HG03159 (cell line): Measurements from ENCODE around the gene COL6A3.

Experiments used
- ATAC-seq: cut with Tn5 transposase; IDR thresholded peaks from one replicate; pipeline ENCODE4 v1.9.1; 2021; ENCODE audit warnings: mild to moderate bottlenecking, moderate library complexity; ENCODE audit not compliant: unreplicated experiment

COL6A3 gene

DNA sequence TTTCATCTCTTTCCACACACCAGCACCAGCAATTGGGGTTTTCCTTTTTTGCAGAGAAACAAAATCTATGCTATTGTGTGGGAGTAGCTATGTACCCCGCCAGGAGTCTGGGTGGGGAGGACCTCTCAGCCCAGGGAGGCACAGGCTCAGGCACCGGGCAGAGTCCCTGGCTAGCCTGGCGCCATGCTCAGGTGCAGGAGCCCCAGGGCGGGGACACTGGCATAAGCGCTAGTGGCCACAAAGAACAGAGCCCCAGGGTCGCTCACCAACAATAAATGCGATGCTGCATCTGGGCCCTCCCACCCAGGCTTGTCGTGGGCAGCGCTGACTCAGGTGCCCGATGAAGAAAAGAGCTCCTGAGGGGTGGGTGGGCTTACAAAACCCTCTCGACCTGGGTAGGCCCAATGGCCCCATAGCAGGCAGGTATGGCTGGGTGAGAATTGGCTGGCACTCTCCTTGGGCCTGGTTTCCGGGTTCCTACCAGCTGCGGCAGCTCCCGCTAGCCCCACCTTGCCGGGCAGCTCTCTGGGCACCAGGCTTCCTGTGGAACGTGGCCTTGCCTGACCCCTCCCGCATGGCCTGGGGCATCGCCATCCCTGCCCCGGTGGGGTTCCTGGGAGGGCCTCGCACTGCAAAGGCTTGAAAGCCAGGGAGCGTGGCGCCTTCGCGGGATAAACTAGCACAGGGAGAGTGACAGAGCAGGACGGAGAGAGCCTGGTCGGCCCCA lies 31.8 kb upstream of the COL6A3 start:
- no peak for ATAC-seq

DNA sequence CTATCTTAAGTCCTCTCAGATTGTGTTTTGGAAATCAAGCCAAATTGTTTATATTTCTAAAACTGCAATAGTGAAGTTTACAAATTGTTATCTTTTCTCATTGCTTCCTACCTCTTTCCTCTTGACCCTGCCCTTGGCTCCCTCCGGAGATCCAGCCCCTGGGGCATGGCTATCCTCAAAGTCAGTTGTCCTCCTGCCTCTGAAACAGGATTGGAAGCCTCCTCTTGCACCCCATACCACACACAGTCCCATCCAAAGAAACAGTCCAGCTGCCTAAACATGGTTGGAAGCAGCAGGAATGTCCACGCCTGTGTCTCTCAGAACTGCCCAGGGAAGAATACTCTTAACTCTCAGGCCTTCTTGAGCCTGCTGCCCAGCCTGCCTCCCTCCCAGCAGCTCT lies 30.1 kb upstream of the COL6A3 start:
- no peak for ATAC-seq

DNA sequence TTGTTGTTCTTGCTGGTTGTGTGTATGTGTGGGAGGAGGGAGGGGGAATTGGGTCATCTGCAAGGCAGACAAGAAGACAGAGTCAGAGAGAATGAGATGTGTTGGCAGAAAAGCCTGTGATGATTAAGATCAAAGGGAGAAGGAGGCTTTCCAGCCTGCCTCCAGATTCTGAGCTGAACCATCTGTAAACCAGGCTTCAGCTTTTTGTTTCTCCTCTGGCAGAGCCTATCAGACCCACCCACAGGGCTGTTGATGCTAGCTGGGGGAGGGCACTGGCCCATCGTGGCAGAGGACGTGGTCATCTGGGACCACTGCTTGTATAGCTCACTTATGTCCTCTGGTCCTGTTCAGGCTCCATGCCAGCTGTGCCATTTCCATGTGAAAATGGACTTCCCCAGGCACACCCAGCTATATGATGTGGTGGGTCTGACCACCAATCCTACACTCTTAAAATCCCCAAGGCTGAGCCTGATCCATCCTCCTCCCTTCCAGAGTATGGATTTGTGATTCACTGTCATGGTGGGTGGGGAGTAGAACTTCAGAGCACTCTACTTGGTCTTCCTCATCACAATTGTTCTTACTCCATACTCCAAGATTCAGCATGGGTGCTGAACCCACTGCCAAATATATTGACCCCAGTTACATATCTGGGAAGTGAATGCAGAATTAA lies 27.8 kb upstream of the COL6A3 start:
- ATAC-seq, result no peak

DNA sequence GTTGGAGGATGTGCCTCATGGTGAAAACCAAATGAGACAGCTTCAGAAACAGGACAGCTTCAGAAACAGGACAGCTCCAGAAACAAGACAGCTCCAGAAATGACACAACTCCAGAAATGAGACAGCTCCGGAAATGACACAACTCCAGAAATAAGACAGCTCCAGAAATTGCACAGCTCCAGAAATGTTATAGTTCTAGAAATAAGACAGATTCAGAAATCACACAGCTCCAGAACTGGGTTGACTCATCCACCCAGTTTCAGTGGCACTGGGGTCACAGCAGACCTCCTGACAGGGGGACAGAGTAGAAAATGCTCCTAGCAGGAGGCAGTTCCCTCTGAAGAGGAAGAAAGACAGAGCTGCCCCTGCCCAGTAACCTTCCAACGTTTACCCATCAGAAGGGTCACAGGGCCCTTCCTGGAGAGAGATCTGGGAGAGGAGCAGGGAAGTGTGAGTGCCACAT lies 26.9 kb upstream of the COL6A3 start:
- ATAC-seq, result no peak

DNA sequence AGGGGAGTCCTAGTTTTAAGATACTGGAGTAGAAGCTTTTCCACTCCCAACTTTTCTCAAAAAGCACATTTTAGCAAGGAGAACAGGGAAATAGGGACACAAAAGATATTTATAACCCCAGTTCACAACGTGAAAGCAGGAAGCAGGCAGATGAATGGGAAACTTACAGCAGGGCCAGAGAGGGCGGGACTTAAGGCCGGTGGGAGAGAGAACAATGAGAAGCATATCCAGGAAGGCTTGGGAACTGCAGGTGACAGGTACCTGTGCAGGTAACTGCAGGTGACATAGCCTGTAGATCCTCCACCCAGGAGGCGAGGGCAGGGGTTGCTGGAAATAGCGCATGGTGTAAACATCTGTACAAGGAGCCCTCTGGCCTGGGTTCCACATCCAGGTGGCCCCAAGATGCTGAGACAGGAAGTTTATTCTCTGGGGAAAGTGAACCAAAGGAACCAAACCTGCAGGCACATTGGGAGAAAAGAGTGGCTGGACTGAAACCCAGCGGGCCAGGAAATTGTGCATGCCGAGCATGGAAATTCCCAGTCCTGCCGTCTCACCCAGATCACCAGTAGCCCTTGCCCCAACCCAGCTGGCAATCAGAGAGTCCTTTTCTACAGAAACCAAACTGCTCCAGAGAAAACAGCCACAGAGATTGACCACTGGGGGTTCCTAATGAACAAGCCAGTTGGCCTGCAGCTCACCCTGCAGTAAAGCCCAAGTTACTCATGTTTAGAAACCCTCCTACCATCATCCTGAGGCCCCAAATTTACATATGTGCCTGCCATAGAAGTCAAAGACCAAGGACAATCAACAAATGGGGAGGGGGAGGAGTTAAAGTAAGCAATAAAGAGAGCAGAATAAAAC lies 24.3 kb upstream of the COL6A3 start:
- ATAC-seq, result no peak

DNA sequence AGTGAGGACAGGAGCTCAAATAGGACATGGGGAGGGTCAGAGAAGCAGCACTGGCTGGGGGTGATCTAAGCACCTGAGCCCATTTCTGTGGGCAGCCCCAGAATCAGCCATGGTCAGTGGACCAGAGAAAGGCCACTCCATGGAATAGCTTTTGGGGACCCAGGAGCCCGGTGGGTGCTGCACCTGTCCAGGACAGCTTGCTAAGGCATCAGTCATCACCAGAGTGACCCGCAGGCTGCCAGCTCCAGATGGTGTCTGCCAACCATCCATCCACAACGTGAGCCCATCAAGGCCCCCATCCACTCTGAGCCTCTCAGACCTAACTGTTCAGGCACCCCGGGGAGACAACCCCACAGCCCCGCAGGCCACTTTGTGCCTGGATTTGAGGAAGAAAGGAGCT lies 23.6 kb upstream of the COL6A3 start:
- no peak for ATAC-seq

DNA sequence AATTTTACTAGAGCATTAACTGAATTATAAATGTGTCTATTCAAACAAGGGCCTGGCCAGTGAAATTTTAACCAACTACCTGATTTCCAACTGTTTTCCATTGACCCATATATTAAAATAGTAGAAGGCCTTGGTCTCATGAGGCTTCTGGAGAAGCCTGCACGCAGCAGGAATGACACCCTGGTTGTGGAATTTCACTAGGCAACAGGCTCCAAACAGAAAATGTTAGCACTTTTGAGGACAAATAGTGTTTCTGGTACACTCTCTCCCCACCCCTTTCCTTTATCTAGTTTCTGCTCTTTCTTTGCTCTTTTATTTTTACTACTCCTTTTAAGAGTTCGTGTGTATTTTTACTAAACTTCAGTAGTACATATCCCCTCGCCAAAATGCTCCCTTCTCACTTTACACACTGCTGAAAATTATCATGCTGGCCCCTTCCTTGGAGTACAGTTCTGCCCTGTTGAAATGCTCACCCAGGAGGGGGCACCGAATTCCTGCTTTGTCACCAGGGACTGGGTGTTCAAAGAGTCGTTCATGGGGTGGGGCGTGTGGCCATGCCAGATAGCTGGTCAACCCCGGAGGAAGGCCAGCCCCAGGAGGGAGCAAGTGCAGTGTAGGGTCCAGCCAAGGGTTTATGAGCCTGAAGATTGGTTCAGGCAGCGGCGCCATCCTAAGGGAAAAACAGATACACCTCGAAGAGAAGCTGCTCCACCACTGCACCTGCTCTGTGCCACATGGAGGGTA lies 22.1 kb upstream of the COL6A3 start:
- ATAC-seq, result no peak

DNA sequence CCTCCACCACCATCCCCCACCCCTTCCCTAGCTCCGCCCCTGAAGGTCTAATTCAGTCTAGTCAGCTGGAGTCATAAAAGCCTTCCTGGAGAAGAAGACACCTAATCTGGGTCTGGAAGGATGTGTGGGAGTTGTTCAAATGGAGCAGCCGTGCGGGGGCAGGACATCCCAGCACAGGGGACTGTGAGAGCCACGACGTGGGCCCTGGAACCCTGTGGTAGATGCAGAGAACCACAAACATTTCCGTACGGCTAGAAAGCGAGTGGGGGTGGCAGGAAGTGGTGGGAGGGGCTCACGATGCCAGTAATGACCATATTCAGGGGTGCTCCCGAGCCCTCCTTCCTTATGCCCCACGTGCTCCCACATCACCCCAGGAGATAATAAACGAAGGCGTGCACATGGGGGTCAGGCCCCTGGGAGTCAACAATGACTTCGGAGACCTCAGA lies 20.9 kb upstream of the COL6A3 start:
- ATAC-seq, result no peak

DNA sequence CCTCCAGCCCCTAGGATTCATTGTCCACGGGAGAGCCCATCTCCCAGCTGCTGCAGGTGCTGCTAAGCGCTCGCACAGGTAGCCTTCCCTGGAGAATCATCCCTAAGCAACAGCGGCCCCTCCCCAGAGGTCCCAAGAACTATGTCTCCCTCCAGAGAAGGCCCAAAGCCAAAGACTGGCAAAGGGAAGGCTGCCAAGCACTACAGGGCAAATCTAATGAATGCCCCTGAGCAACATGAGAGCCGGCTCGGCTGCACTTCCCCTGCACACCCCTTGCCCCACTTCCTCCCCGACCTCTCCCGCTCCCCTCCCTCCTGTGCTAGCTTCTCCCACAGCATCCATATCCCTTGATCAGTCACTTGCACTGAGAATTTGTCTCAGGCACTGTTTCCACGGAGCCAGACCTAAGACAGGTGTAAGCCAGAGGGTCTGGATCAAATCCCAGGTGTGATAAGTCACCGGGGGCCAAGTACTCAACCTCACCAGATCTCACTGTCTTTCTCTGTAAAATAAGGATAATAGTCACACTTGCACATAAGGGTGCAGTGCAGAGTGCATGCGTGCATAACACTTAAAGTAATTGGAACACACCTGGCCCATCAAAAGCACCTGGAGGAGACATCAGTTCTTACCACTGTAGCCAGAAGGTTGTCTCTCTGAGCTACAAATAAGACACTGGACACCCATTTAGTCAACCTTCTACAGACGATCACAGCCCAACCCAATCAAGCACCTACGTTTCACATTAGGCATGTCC lies 20.1 kb upstream of the COL6A3 start:
- ATAC-seq, result no peak

DNA sequence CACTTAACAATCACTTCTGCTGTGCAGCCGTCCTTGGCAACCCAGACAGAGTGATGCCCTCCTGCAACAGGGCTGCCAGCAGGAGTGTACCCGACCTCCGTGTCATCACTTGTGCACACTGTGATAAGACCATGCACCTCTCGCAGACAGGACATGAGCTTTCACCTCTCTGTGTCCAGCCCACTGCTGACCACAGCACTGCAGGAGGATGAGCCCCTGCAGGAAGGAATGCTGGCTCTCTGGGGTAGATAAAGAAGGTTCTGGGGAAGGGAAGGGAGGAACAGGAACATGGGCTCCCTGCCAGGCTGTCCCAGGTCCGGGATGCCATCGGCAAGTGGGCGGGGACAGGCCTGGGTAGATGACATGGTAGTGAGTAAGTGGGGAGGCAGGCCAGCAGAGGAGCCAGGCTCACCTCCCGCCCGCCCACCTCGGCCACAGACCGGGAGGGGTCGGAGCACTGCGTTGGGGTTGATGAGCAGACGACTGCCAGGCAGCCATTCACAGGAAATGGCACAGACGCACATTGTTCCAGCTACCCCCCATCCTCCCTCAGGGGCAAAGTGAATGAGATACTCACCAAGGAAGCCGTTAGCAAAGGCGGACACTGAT lies 18.6 kb upstream of the COL6A3 start:
- ATAC-seq, result no peak

DNA sequence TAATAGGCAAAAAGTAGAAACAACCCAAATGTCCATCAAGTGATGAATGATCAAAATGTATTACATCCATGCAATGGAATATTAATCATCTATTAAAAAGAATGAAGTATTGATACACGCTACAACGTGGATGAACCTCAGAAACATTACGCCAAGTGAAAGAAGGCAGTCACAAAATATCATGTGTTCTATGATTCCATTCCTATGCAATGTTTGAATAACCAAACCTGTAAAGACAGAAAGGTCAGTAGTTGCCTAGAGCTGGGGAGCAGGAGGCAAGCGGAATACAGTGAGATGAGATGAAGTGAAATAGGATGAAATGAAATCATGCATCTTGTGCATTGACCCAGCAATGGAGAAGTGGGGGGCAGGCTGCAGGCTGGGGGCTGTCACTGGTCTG lies 17.9 kb upstream of the COL6A3 start:
- no peak for ATAC-seq

DNA sequence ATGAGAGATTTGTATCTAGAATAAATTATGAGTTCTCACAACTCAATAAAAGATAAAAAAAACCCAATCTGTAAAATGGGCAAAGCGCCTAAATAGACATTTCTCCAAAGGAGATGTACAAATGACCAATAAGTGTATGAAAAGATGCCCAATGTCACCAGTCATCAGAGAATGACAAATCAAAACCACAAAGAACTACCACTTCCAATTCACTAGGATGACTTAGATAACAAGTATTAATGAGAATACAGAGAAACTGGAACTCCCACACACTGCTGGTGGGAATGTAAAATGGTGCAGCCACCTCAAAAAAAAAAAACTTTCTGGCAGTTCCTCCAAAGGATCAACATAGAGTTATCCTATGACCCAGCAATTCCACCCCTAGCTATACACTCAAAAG lies 17.4 kb upstream of the COL6A3 start:
- ATAC-seq, result no peak

DNA sequence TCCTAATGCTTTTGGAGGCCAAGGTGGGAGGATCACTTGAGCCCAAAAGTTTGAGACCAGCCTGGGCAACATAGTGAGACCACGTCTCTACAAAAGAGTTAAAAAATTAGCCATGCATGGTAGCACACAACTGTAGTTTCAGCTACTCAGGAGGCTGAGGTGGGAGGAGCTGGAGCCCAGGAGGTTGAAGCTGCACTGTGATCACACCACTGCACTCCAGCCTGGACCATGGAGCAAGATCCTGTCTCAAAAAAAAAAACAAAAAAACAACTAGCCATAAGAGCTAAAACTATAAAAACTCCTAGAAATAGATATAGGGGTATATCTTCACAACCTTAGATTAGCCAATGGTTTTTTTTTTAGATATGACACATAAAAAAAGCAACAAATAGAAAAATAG lies 16.9 kb upstream of the COL6A3 start:
- no peak for ATAC-seq

DNA sequence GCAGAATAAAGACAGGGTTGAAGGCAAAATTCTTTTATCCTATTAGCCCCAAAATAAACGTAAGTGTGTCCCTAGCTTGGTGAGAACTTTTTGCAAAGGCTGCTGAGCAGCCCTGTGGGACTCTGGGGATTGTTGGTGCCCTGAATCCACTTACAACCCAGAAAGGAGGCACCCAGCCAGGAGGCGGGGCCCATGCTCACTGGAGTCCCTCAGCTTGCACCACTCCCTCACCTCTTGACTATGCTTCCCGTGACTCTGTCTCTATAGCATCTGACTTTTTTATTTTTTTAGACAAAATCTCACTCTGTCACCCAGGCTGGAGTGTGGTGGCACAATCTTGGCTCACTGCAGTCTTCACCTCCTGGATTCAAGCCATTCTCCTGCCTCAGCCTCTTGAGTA lies 15.8 kb upstream of the COL6A3 start:
- no peak for ATAC-seq

DNA sequence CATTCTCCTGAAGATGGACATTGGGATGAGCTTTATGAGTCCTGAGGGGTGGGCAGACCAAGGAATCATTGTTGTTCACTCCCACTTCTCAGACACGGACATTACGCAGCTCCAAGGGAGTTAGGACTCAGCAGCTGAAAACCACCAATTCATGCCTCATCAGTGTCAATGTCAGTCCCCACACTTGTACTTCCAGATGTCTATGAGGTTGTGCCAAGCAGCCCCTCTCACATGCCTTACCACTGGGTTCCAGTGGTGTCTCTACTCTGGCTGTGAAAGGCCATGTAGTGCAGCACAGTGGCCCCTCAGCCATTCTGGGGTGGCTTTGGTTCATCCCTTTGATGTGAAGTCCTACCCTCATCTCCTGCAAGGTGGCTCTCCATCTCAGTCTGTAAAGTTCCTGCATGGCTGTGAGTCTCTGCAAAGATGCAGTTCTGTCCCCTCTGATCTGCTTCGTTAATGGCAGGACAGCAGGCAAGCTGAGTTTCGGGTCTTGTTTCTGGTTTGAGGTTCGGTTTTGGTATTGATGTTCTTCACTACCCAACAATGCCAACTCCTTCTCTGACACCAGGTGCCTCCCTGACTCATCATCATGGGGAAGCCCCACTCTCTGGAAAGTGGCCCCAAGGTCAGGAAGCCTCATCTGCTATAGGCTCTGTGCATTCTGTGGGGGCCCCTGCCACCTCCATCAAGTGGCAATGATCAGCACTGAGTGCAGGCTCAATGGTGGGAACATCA lies 14.0 kb upstream of the COL6A3 start:
- no peak for ATAC-seq

DNA sequence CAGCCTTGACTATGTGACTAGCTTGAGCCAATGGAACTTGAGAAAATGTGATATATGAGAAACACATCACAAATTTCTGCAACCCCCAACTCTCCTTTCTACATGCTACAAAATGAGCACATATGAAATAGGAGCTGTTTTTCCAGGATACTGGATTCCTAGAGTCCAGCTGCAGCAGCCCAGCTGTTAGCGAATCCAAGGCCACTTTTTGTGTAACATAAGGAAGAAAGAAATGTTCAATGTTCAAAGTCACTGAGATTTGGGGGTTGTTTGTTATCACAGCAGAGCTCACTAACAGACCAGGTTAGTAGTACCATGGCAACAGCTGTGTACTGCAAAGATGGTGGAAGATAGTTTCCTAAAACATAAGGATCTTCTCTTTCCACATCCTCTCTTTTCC lies 12.6 kb upstream of the COL6A3 start:
- ATAC-seq, result no peak

DNA sequence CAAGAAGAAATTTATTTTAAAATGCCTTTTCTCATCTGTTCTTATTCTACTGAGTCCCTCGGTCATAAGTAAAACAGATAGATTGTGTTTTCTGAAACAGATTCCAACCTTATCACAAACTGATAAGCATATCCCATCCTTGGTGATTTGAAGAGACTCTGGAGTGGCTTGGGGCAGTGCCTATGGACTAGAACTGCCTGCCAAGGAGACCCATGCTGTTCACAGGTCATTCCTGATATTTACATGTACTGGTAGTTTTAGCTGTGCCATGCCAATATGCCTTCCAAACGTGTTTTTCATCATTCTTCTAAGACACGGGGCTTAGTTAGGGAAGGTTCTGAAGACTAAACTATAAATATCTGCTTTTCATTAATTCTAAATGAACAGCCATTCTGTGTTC lies 11.4 kb upstream of the COL6A3 start:
- ATAC-seq, result no peak

DNA sequence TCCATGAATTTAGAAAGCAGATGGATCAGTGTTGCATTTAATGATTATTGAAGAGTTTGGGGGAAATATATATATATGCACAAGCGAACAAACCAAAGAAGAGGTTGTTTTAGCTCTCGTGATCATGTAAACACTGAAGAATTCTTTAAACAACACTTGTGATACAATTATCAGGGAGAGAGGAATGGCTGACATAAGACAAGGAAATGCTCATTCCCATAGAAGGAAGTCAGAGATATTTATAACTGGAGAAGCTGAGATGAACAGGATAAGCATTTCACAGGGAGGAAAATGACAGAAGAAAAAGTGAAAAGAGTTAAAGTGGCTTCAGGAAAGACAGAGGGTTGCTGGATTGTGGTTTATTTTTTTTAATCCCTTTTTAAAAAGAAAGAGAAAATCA lies 10.6 kb upstream of the COL6A3 start:
- ATAC-seq, result no peak

DNA sequence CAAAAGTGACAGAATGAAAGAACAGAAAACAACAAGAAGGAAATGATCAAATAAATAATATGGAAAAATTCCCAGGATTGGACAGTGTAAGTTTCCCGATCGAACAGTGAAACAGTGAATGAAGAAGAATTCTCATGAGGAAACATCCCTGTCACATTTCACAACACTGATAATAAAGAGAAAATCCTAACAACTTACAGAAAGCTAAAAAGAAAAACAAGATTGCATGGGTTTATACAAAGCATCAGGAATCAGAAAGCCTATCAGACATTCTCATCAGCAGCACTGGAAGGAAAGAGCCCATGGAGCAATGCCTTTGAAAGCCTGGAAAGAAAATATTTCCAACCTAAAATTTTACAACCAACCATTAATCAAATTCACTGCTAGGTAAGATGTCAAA lies 9.9 kb upstream of the COL6A3 start:
- ATAC-seq, result no peak
